GM21381 (cell line): ENCODE results near the gene GAS6.

Source experiments
- ATAC-seq: cut with Tn5 transposase; IDR thresholded peaks from one replicate; pipeline ENCODE4 v1.9.1; 2021; ENCODE audit warnings: mild to moderate bottlenecking, moderate library complexity; ENCODE audit not compliant: unreplicated experiment

The GAS6 gene

GRCh38 chr13:113776231-113777125 is 87.4 kb downstream of the GAS6 start:
- no peak for ATAC-seq

- ATAC-seq: no peak
These were observed 88.3 kb downstream of the GAS6 start for GRCh38 chr13:113775451-113776145.

GRCh38 chr13:113774177-113775107 is 89.4 kb downstream of the GAS6 start:
- no peak for ATAC-seq

- ATAC-seq: no peak
These were observed 92.1 kb downstream of the GAS6 start for GRCh38 chr13:113771709-113772331.

GRCh38 chr13:113770937-113771336 is 92.9 kb downstream of the GAS6 start:
- ATAC-seq: no peak
